ENCODE data around the gene CS.

DNA sequence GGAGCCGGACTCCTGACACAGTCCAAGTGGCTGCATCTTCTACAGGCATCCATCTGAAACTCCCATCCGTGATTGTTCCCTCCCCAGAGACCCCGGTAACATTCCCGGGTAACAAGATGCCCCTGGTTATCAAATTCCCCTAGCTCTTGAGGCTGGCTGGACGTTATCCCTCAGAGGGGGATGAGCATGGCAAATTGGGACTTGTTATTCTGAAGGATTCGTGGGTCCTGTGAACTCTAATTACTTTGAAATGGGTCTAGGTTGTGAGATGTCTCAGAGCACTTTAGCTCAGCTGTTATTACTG, 34.3 kb upstream of the CS start:
- TF ChIP-seq, protein P1, sequence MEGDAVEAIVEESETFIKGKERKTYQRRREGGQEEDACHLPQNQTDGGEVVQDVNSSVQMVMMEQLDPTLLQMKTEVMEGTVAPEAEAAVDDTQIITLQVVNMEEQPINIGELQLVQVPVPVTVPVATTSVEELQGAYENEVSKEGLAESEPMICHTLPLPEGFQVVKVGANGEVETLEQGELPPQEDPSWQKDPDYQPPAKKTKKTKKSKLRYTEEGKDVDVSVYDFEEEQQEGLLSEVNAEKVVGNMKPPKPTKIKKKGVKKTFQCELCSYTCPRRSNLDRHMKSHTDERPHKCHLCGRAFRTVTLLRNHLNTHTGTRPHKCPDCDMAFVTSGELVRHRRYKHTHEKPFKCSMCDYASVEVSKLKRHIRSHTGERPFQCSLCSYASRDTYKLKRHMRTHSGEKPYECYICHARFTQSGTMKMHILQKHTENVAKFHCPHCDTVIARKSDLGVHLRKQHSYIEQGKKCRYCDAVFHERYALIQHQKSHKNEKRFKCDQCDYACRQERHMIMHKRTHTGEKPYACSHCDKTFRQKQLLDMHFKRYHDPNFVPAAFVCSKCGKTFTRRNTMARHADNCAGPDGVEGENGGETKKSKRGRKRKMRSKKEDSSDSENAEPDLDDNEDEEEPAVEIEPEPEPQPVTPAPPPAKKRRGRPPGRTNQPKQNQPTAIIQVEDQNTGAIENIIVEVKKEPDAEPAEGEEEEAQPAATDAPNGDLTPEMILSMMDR (IDR thresholded peaks at IDR 0.05; ENCODE audit: low read depth, low read length, poor library complexity, severe bottlenecking) = no peak
- no peak for TF ChIP-seq EZH2phosphoT487 (IDR thresholded peaks at IDR 0.05; ENCODE audit: borderline replicate concordance, low read length)
